GM10266 (cell line): ENCODE measurements around the gene TXN2.
"Not testable (repeated sequence)": the region's sequence is repeated elsewhere in the genome, so short reads cannot be mapped to it uniquely, and the experiment has no call there.

Source experiments
- DNase-seq: peaks from one replicate; pipeline ENCODE4 v3.0.0; 2012; ENCODE audit errors: extremely low spot score
- CTCF ChIP-seq: IDR thresholded peaks from 2 replicates; pipeline ENCODE4 v1.5.1; 2012; ENCODE audit warnings: mild to moderate bottlenecking, low read depth; ENCODE audit not compliant: control insufficient read depth, insufficient read depth; ENCODE audit errors: missing control alignments

TXN2 gene

GRCh38 chr22:36431977-36432376, 49.5 kb downstream of the TXN2 start:
- no peak for DNase-seq
- no peak for TF ChIP-seq CTCF

- no peak for TF ChIP-seq CTCF
- no peak for DNase-seq
Measured at GRCh38 chr22:36430863-36431262, 50.6 kb downstream of the TXN2 start.

- not testable (repeated sequence) for DNase-seq
Measured at GRCh38 chr22:36427952-36428351, 53.5 kb downstream of the TXN2 start.

- peak; percentile 28 for DNase-seq
Measured at GRCh38 chr22:36425977-36426523, 55.4 kb downstream of the TXN2 start.

GRCh38 chr22:36424901-36425579, 56.4 kb downstream of the TXN2 start:
- no peak for TF ChIP-seq CTCF
- no peak for DNase-seq

More at GRCh38 chr22:36425977-36426523, 55.4 kb downstream of the TXN2 start:
- no peak for TF ChIP-seq CTCF

- not testable (repeated sequence) for DNase-seq
Measured at GRCh38 chr22:36424466-36424865, 57.0 kb downstream of the TXN2 start.

GRCh38 chr22:36423461-36424404, 57.7 kb downstream of the TXN2 start:
- DNase-seq, result no peak
- no peak for TF ChIP-seq CTCF

GRCh38 chr22:36422287-36423014, 59.0 kb downstream of the TXN2 start:
- no peak for TF ChIP-seq CTCF
- DNase-seq, result no peak
